ENCODE measurements around the gene COL27A1.

GRCh38 chr9:114214181-114214580, 58.8 kb downstream of the COL27A1 start:
- TF ChIP-seq POLR2A (IDR thresholded peaks at IDR 0.05; ENCODE audit: low read length) (no peak), GATA1 (IDR thresholded peaks at IDR 0.05; ENCODE audit: low read depth, low read length) (no peak)

All from erythroblast (primary cell).